HCT116 (cell line): ENCODE measurements around the gene WDR64. TPM values are rescaled to one million over a fixed set of nuclear protein-coding genes. Genes with fewer than 3 reads are reported as not detected.

ENCODE experiments used
- ATAC-seq: fragments of 200-7000 bp; cut with Tn5 transposase; 2 replicates; pipeline ENCODE4 v1.9.1; 2020; ENCODE audit warnings: mild to moderate bottlenecking, moderate library complexity
- BruUV-seq: library from RNA; stranded (reverse); fragments of 400-500 nt; replicated peaks from 2 replicates; lab custom pipeline; 2021; lab: Mats Ljungman, UMichigan
- CTCF ChIA-PET: fragments of 300-600 bp; sonication (Branson Sonifier 250); formaldehyde crosslinking; loops from one replicate; lab custom pipeline; 2021; ENCODE audit warnings: antibody characterized with exemption; lab: Charles Lee
- POLR2A ChIA-PET: fragments of 300-600, 350-600 bp; sonication (Branson Sonifier 250); formaldehyde crosslinking; loops from one replicate; lab custom pipeline; 2021; ENCODE audit warnings: antibody characterized with exemption; lab: Charles Lee
- RAD21 ChIA-PET, 2 experiments: fragments of 300-600 bp; sonication (Branson Sonifier 250); formaldehyde crosslinking; loops; one replicate each; lab custom pipeline; 2023; ENCODE audit warnings: low total read pairs in 2 of 2; ENCODE audit not compliant: uncharacterized antibody in 2 of 2, unreplicated experiment in 2 of 2, low non-redundant PET in 1 of 2; lab: Charles Lee
- DNase-seq: peaks from one replicate; pipeline ENCODE4 v3.0.0-alpha.2; 2010; ENCODE audit warnings: low read depth, low spot score
- H2AFZ ChIP-seq: fragments of 200-600 bp; shearing (Covaris generic), sonication (generic); 2 replicates; pipeline ENCODE4 v1.6.1; 2017; ENCODE audit warnings: low read depth, mixed run types, mixed read lengths, antibody characterized with exemption, low read length; ENCODE audit not compliant: poor library complexity, severe bottlenecking
- H3K27ac ChIP-seq: 2 replicates; pipeline ENCODE4 v1.5.1; 2012; ENCODE audit warnings: low read depth, low read length
- H3K27me3 ChIP-seq: fragments of 200-600 bp; sonication (generic); 2 replicates; pipeline ENCODE4 v1.6.1; 2016; ENCODE audit warnings: mixed run types, low read length, mixed read lengths; ENCODE audit not compliant: insufficient read depth
- H3K36me3 ChIP-seq, 2 experiments: fragments of 200-500 bp in 1 of 2; fragments of 200-600 bp in 1 of 2; sonication (Bioruptor generic) in 1 of 2; sonication (generic) in 1 of 2; 2 replicates each; pipeline versions ENCODE4 v1.5.1 to v1.6.1; 2014 to 2016; ENCODE audit warnings: low read length in 2 of 2, inconsistent platforms in 1 of 2, mixed read lengths in 1 of 2, mixed run types in 1 of 2; ENCODE audit not compliant: insufficient read depth in 2 of 2, control insufficient read depth in 1 of 2
- H3K4me1 ChIP-seq, 2 experiments: fragments of 200-600 bp in 1 of 2; sonication (generic) in 1 of 2; 2 replicates each; pipeline versions ENCODE4 v1.5.1 to v1.6.1; 2012 to 2017; ENCODE audit warnings: low read length in 2 of 2, inconsistent platforms in 1 of 2, mild to moderate bottlenecking in 1 of 2, mixed read lengths in 1 of 2, mixed run types in 1 of 2, moderate library complexity in 1 of 2; ENCODE audit not compliant: insufficient read depth in 2 of 2, control insufficient read depth in 1 of 2
- H3K4me2 ChIP-seq: fragments of 200-600 bp; sonication (generic); 2 replicates; pipeline ENCODE4 v1.6.1; 2017; ENCODE audit warnings: mixed run types, low read length, mixed read lengths
- H3K4me3 ChIP-seq, 2 experiments: fragments of 200-600 bp in 1 of 2; sonication (generic) in 1 of 2; replicated peaks in 1 of 2; 2 replicates each; pipeline ENCODE4 v1.5.1; 2011 to 2016; ENCODE audit warnings: low read length in 2 of 2, control low read depth in 1 of 2, low read depth in 1 of 2, mild to moderate bottlenecking in 1 of 2, mixed read lengths in 1 of 2, mixed run types in 1 of 2
- H3K79me2 ChIP-seq: fragments of 200-600 bp; sonication (generic); 2 replicates; pipeline ENCODE4 v1.6.1; 2017; ENCODE audit warnings: mild to moderate bottlenecking, mixed run types, low read length, moderate library complexity, mixed read lengths; ENCODE audit not compliant: insufficient read depth
- H3K9ac ChIP-seq: fragments of 200-600 bp; sonication (generic); 2 replicates; pipeline ENCODE4 v1.6.1; 2016; ENCODE audit warnings: low read length, mixed read lengths
- H3K9me2 ChIP-seq: fragments of 200-600 bp; sonication (generic), shearing (Covaris generic); 2 replicates; pipeline ENCODE4 v1.6.1; 2017; ENCODE audit warnings: mixed run types, mild to moderate bottlenecking, moderate library complexity; ENCODE audit not compliant: insufficient read depth
- H3K9me3 ChIP-seq, 2 experiments: fragments of 200-500 bp in 1 of 2; fragments of 200-600 bp in 1 of 2; sonication (Bioruptor generic) in 1 of 2; sonication (generic) in 1 of 2; 2 replicates each; pipeline ENCODE4 v1.6.1; 2014 to 2017; ENCODE audit warnings: low read length in 2 of 2, mixed read lengths in 2 of 2, inconsistent platforms in 1 of 2, low read depth in 1 of 2, mild to moderate bottlenecking in 1 of 2, mixed run types in 1 of 2, moderate library complexity in 1 of 2; ENCODE audit not compliant: control insufficient read depth in 1 of 2, insufficient read depth in 1 of 2
- H4K20me1 ChIP-seq: fragments of 200-600 bp; sonication (generic), shearing (Covaris generic); 2 replicates; pipeline ENCODE4 v1.6.1; 2017; ENCODE audit warnings: mixed run types, mild to moderate bottlenecking, moderate library complexity; ENCODE audit not compliant: insufficient read depth
- ATF3 ChIP-seq: IDR thresholded peaks from 2 replicates; pipeline ENCODE4 v1.6.1; 2012
- CEBPB ChIP-seq: IDR thresholded peaks from 2 replicates; pipeline ENCODE4 v1.6.1; 2012; ENCODE audit warnings: low read depth
- EGR1 ChIP-seq: IDR thresholded peaks from 2 replicates; pipeline ENCODE4 v1.6.1; 2012; ENCODE audit warnings: low read depth
- ELF1 ChIP-seq: IDR thresholded peaks from 2 replicates; pipeline ENCODE4 v1.6.1; 2012; ENCODE audit warnings: low read depth, borderline replicate concordance
- EZH2 ChIP-seq: fragments of 200-600 bp; sonication (generic); IDR thresholded peaks from 2 replicates; pipeline ENCODE4 v1.6.1; 2017; ENCODE audit warnings: antibody characterized with exemption, mixed run types
- FOSL1 ChIP-seq: IDR thresholded peaks from 2 replicates; pipeline ENCODE4 v1.6.1; 2012; ENCODE audit warnings: low read depth
- POLR2A ChIP-seq: IDR thresholded peaks from 2 replicates; pipeline ENCODE4 v1.7.0; 2011; ENCODE audit warnings: borderline replicate concordance; ENCODE audit not compliant: insufficient read depth, insufficient read length; ENCODE audit errors: extremely low read depth
- REST ChIP-seq: IDR thresholded peaks from 2 replicates; pipeline ENCODE4 v1.6.1; 2012; ENCODE audit warnings: low read depth
- SRF ChIP-seq: IDR thresholded peaks from 2 replicates; pipeline ENCODE4 v1.6.1; 2012; ENCODE audit warnings: low read depth
- YY1 ChIP-seq: IDR thresholded peaks from 2 replicates; pipeline ENCODE4 v1.6.1; 2011; ENCODE audit warnings: low read length, low read depth, moderate library complexity, mild to moderate bottlenecking; ENCODE audit not compliant: insufficient replicate concordance; ENCODE audit errors: extremely low read depth
- ZFX ChIP-seq: fragments of 450-650 bp; IDR thresholded peaks from 2 replicates; pipeline ENCODE4 v1.6.1; 2017
- intact Hi-C: fragments of 100-400 bp; cut with micrococcal nuclease; formaldehyde crosslinking; loops from 2 replicates; pipeline ENCODE4 v1.10.0; 2022
- total RNA-seq: library from RNA; stranded (reverse); gene quantifications from one replicate; pipeline ENCODE4 v1.2.1, GENCODE V29; 2021; ENCODE audit not compliant: unreplicated experiment
- TF ChIP-seq, protein P1 (sequence below): IDR thresholded peaks from 2 replicates; pipeline ENCODE4 v1.6.1; 2012

The WDR64 gene
- total RNA-seq, 1 experiment from 2014 or later, result not detected

- TF ChIP-seq ELF1, result no peak
- no peak for TF ChIP-seq EZH2
- TF ChIP-seq ZFX, result no peak
- TF ChIP-seq, protein P1, sequence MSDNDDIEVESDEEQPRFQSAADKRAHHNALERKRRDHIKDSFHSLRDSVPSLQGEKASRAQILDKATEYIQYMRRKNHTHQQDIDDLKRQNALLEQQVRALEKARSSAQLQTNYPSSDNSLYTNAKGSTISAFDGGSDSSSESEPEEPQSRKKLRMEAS, result no peak
- no peak for TF ChIP-seq CEBPB
- no peak for TF ChIP-seq ATF3
- no peak for TF ChIP-seq FOSL1
- TF ChIP-seq SRF, result no peak
- no peak for TF ChIP-seq EGR1
- no peak for TF ChIP-seq YY1
- no peak for TF ChIP-seq REST
- TF ChIP-seq POLR2A, result no peak
- Histone ChIP-seq H2AFZ (no peak overlapping the region), H3K9ac (no peak overlapping the region), H3K4me3 (no peak overlapping the region), H4K20me1 (no peaks in the 10 kb centered on the region), H3K36me3 (no peaks in the 10 kb centered on the region), H3K4me1 (peaks cover 0 to 13% of the 10 kb centered on the region in 2 experiments; a peak in 2 of 4 replicates), H3K27me3 (no peaks in the 10 kb centered on the region), H3K9me2 (no peaks in the 10 kb centered on the region), H3K79me2 (no peaks in the 10 kb centered on the region), H3K4me2 (no peak overlapping the region), H3K9me3 (no peaks in the 10 kb centered on the region), H3K27ac (no peak overlapping the region)
- DNase-seq (no peak), ATAC-seq (no peak)
- ChIA-PET CTCF (no interaction called here), RAD21 (no interaction called here), POLR2A (no interaction called here)
- intact Hi-C loops, result no loop called here
- no TSS peak for BruUV-seq
Observed at GRCh38 chr1:241646201-241646600, 5.9 kb upstream of the WDR64 start.
